Peyer's patch (tissue), 4 donors: Measurements from ENCODE around the gene CACHD1.

ENCODE experiments used
- CTCF ChIP-seq, 6 experiments: fragments of 450-650 bp in 4 of 6; fragments of 200-600 bp in 2 of 6; sonication (generic) in 1 of 6; IDR thresholded peaks; one replicate each; pipeline ENCODE4 v1.5.1; 2017 to 2019; ENCODE audit warnings: antibody characterized with exemption in 6 of 6, mild to moderate bottlenecking in 3 of 6, moderate library complexity in 1 of 6
- POLR2A ChIP-seq, 2 donors: fragments of 450-650 bp; IDR thresholded peaks; one replicate each; pipeline ENCODE4 v1.5.1; 2017; ENCODE audit warnings: antibody characterized with exemption in 2 of 2, mild to moderate bottlenecking in 2 of 2, moderate library complexity in 2 of 2

DNA sequence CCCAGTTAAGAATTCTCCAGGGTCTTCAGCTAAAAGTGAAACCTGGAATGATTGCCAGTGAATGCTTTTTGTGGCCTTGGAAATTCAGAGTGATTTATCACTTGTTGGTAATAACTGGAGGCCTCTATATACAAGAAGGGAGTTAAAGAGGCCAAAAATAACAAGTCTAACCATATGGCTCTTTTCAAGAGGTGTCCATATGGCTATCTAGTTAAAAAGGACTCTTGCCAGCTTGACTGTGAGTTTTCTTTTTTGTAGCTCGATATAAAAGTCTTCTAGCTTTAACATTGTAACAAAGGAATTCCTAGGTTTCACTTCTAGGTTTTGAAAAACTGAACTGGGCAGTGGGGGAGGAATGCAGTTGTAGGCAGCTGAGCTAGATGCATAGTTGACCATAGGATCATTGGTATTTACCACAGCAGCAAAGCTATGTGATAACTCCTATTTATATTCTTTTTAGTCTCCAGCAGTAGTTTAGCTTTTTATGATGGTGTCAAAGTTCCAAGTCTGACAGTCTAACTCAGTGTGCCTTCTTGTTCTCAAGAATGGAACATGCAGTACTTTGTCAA lies 44.4 kb downstream of the CACHD1 start:
- no peak for TF ChIP-seq CTCF (IDR thresholded peaks at IDR 0.05)
- peak; percentile 9 to 17 for TF ChIP-seq POLR2A (IDR thresholded peaks at IDR 0.05)
